Caco-2 (cell line): ENCODE results near the gene AOPEP. TPM values are rescaled to one million over a fixed set of nuclear protein-coding genes. Genes with fewer than 3 reads are reported as not detected.

Source experiments
- BruUV-seq: library from RNA; stranded (reverse); fragments of 400-500 nt; replicated peaks from 2 replicates; lab custom pipeline; 2021; lab: Mats Ljungman, UMichigan
- CTCF ChIA-PET: fragments of 300-600 bp; sonication (Branson Sonifier 250); formaldehyde crosslinking; loops from one replicate; lab custom pipeline; 2022; ENCODE audit warnings: antibody characterized with exemption; lab: Charles Lee
- POLR2A ChIA-PET: fragments of 300-600 bp; sonication (Branson Sonifier 250); formaldehyde crosslinking; loops from one replicate; lab custom pipeline; 2022; ENCODE audit warnings: antibody characterized with exemption; lab: Charles Lee
- DNase-seq, 2 experiments: peaks; one replicate each; pipeline versions ENCODE4 v3.0.0 to v3.0.0-alpha.2; 2020 to 2022
- H3K27me3 ChIP-seq: replicated peaks from 2 replicates; pipeline ENCODE4 v1.6.0; 2011; ENCODE audit warnings: low read length; ENCODE audit not compliant: control insufficient read depth, insufficient read depth
- H3K36me3 ChIP-seq: 2 replicates; pipeline ENCODE4 v1.5.1; 2011; ENCODE audit warnings: low read length; ENCODE audit not compliant: control insufficient read depth, insufficient read depth
- H3K4me1 ChIP-seq: fragments of 250-450 bp; sonication (Bioruptor Pico); 2 replicates; pipeline ENCODE4 v1.5.1; 2020; ENCODE audit warnings: mild to moderate bottlenecking
- H3K4me3 ChIP-seq: 2 replicates; pipeline ENCODE4 v1.5.1; 2011; ENCODE audit warnings: low read depth, mild to moderate bottlenecking, control low read depth, low read length
- H3K9me3 ChIP-seq: fragments of 250-450 bp; sonication (Bioruptor Pico); 2 replicates; pipeline ENCODE4 v1.5.1; 2020; ENCODE audit warnings: mild to moderate bottlenecking, moderate library complexity
- H3K27ac Mint-ChIP-seq: one replicate; pipeline ENCODE4 v1.8.0; 2022; ENCODE audit warnings: mixed read lengths; ENCODE audit not compliant: unreplicated experiment
- H3K27me3 Mint-ChIP-seq: one replicate; pipeline ENCODE4 v1.8.0; 2022; ENCODE audit warnings: mixed read lengths; ENCODE audit not compliant: insufficient read depth, unreplicated experiment
- H3K36me3 Mint-ChIP-seq: one replicate; pipeline ENCODE4 v1.8.0; 2022; ENCODE audit warnings: mild to moderate bottlenecking, mixed read lengths; ENCODE audit not compliant: insufficient read depth, unreplicated experiment
- H3K4me1 Mint-ChIP-seq: one replicate; pipeline ENCODE4 v1.8.0; 2022; ENCODE audit warnings: low read depth, mixed read lengths; ENCODE audit not compliant: unreplicated experiment
- H3K4me3 Mint-ChIP-seq: one replicate; pipeline ENCODE4 v1.8.0; 2022; ENCODE audit warnings: mild to moderate bottlenecking, moderate library complexity, mixed read lengths; ENCODE audit not compliant: unreplicated experiment
- H3K9me3 Mint-ChIP-seq: one replicate; pipeline ENCODE4 v1.8.0; 2022; ENCODE audit warnings: mixed read lengths; ENCODE audit not compliant: unreplicated experiment
- CTCF ChIP-seq, 2 experiments: fragments of 200-600 bp in 1 of 2; IDR thresholded peaks; 1 replicate in 1 of 2; 2 replicates in 1 of 2; pipeline versions ENCODE4 v1.5.1 to v1.8.0; 2011 to 2022; ENCODE audit warnings: antibody characterized with exemption in 1 of 2, control low read depth in 1 of 2, inconsistent platforms in 1 of 2, low read depth in 1 of 2, low read length in 1 of 2, mild to moderate bottlenecking in 1 of 2, moderate library complexity in 1 of 2; ENCODE audit not compliant: insufficient read depth in 1 of 2, severe bottlenecking in 1 of 2, unreplicated experiment in 1 of 2
- intact Hi-C: fragments of 100-400 bp; cut with micrococcal nuclease; formaldehyde crosslinking; loops from one replicate; pipeline ENCODE4 v1.10.0; 2022; ENCODE audit not compliant: unreplicated experiment
- total RNA-seq: library from RNA; stranded (reverse); gene quantifications from 2 replicates; pipeline ENCODE4 v1.2.3, GENCODE V29; 2022

AOPEP gene
- total RNA-seq, 1 experiment from 2014 or later, result 63.3 TPM

GRCh38 chr9:94896512-94896911 lies 170.0 kb downstream of the AOPEP start:
- POLR2A ChIA-PET, result no interaction called here
- H3K4me1 Mint-ChIP-seq, result peaks cover 15% of the 10 kb centered on the region
- BruUV-seq, result no TSS peak
- Histone ChIP-seq H3K4me3 (no peak overlapping the region), H3K4me1 (peaks cover 22% of the 10 kb centered on the region), H3K27me3 (no peaks in the 10 kb centered on the region), H3K36me3 (no peaks in the 10 kb centered on the region), H3K9me3 (0 out of 2 replicates have a peak, but pooled peaks cover 3% of the 10 kb centered on the region)
- H3K4me3 Mint-ChIP-seq, result no peak overlapping the region
- H3K27me3 Mint-ChIP-seq, result no peaks in the 10 kb centered on the region
- H3K36me3 Mint-ChIP-seq, result peaks cover 3% of the 10 kb centered on the region
- peaks cover 11% of the 10 kb centered on the region for H3K9me3 Mint-ChIP-seq
- no peak overlapping the region for H3K27ac Mint-ChIP-seq
- DNase-seq, result no peak
- no peak for TF ChIP-seq CTCF (IDR thresholded peaks at IDR 0.05; ENCODE audit: insufficient read depth in 1 of 2, low read depth in 1 of 2, low read length in 1 of 2, severe bottlenecking in 1 of 2, unreplicated experiment in 1 of 2)
- CTCF ChIA-PET, result no interaction called here
- intact Hi-C loops, result no loop called here

- peaks cover 29% of the 10 kb centered on the region for H3K4me1 ChIP-seq
- no peak overlapping the region for H3K4me3 ChIP-seq
- Mint-ChIP-seq H3K9me3 (no peaks in the 10 kb centered on the region), H3K27me3 (no peaks in the 10 kb centered on the region), H3K27ac (no peak overlapping the region), H3K4me1 (peaks cover 17% of the 10 kb centered on the region), H3K36me3 (no peaks in the 10 kb centered on the region), H3K4me3 (no peak overlapping the region)
- TF ChIP-seq CTCF (IDR thresholded peaks at IDR 0.05; ENCODE audit: insufficient read depth in 1 of 2, low read depth in 1 of 2, low read length in 1 of 2, severe bottlenecking in 1 of 2, unreplicated experiment in 1 of 2), result no peak
- ChIA-PET CTCF (interaction anchor here (0.6 kb wide), 1 partner anchor 92 kb away, joined by 3 read pairs; no protein-coding TSS in a partner anchor), POLR2A (no interaction called here)
- no peaks in the 10 kb centered on the region for H3K36me3 ChIP-seq
- intact Hi-C loops, result no loop called here
- no TSS peak for BruUV-seq
- DNase-seq, result no peak
- H3K9me3 ChIP-seq, result no peaks in the 10 kb centered on the region
- H3K27me3 ChIP-seq, result no peaks in the 10 kb centered on the region
Measured at GRCh38 chr9:94899464-94900221, 173.1 kb downstream of the AOPEP start.

GRCh38 chr9:94900222-94901018 lies 173.9 kb downstream of the AOPEP start:
- intact Hi-C loops, result no loop called here
- H3K36me3 ChIP-seq, result no peaks in the 10 kb centered on the region
- no peak for DNase-seq
- BruUV-seq, result no TSS peak
- peaks cover 29% of the 10 kb centered on the region for H3K4me1 ChIP-seq
- H3K4me3 Mint-ChIP-seq, result no peak overlapping the region
- CTCF ChIA-PET, result interaction anchor here (0.6 kb wide), 1 partner anchor 91 kb away, joined by 3 read pairs; no protein-coding TSS in a partner anchor
- no peaks in the 10 kb centered on the region for H3K9me3 ChIP-seq
- H3K36me3 Mint-ChIP-seq, result no peaks in the 10 kb centered on the region
- no peaks in the 10 kb centered on the region for H3K27me3 ChIP-seq
- no peak overlapping the region for H3K27ac Mint-ChIP-seq
- TF ChIP-seq CTCF (IDR thresholded peaks at IDR 0.05; ENCODE audit: insufficient read depth in 1 of 2, low read depth in 1 of 2, low read length in 1 of 2, severe bottlenecking in 1 of 2, unreplicated experiment in 1 of 2), result no peak
- no peaks in the 10 kb centered on the region for H3K9me3 Mint-ChIP-seq
- no peaks in the 10 kb centered on the region for H3K27me3 Mint-ChIP-seq
- H3K4me1 Mint-ChIP-seq, result peaks cover 17% of the 10 kb centered on the region
- no peak overlapping the region for H3K4me3 ChIP-seq
- POLR2A ChIA-PET, result no interaction called here
